Caco-2 (cell line): ENCODE data around the gene CDH13. TPM values are rescaled to one million over a fixed set of nuclear protein-coding genes. Genes with fewer than 3 reads are reported as not detected.

Experiments used
- BruUV-seq: library from RNA; stranded (reverse); fragments of 400-500 nt; replicated peaks from 2 replicates; lab custom pipeline; 2021; lab: Mats Ljungman, UMichigan
- CTCF ChIA-PET: fragments of 300-600 bp; sonication (Branson Sonifier 250); formaldehyde crosslinking; loops from one replicate; lab custom pipeline; 2022; ENCODE audit warnings: antibody characterized with exemption; lab: Charles Lee
- POLR2A ChIA-PET: fragments of 300-600 bp; sonication (Branson Sonifier 250); formaldehyde crosslinking; loops from one replicate; lab custom pipeline; 2022; ENCODE audit warnings: antibody characterized with exemption; lab: Charles Lee
- DNase-seq, 2 experiments: peaks; one replicate each; pipeline versions ENCODE4 v3.0.0 to v3.0.0-alpha.2; 2020 to 2022
- H3K27me3 ChIP-seq: replicated peaks from 2 replicates; pipeline ENCODE4 v1.6.0; 2011; ENCODE audit warnings: low read length; ENCODE audit not compliant: control insufficient read depth, insufficient read depth
- H3K36me3 ChIP-seq: 2 replicates; pipeline ENCODE4 v1.5.1; 2011; ENCODE audit warnings: low read length; ENCODE audit not compliant: control insufficient read depth, insufficient read depth
- H3K4me1 ChIP-seq: fragments of 250-450 bp; sonication (Bioruptor Pico); 2 replicates; pipeline ENCODE4 v1.5.1; 2020; ENCODE audit warnings: mild to moderate bottlenecking
- H3K4me3 ChIP-seq: 2 replicates; pipeline ENCODE4 v1.5.1; 2011; ENCODE audit warnings: low read depth, mild to moderate bottlenecking, control low read depth, low read length
- H3K9me3 ChIP-seq: fragments of 250-450 bp; sonication (Bioruptor Pico); 2 replicates; pipeline ENCODE4 v1.5.1; 2020; ENCODE audit warnings: mild to moderate bottlenecking, moderate library complexity
- H3K27ac Mint-ChIP-seq: one replicate; pipeline ENCODE4 v1.8.0; 2022; ENCODE audit warnings: mixed read lengths; ENCODE audit not compliant: unreplicated experiment
- H3K27me3 Mint-ChIP-seq: one replicate; pipeline ENCODE4 v1.8.0; 2022; ENCODE audit warnings: mixed read lengths; ENCODE audit not compliant: insufficient read depth, unreplicated experiment
- H3K36me3 Mint-ChIP-seq: one replicate; pipeline ENCODE4 v1.8.0; 2022; ENCODE audit warnings: mild to moderate bottlenecking, mixed read lengths; ENCODE audit not compliant: insufficient read depth, unreplicated experiment
- H3K4me1 Mint-ChIP-seq: one replicate; pipeline ENCODE4 v1.8.0; 2022; ENCODE audit warnings: low read depth, mixed read lengths; ENCODE audit not compliant: unreplicated experiment
- H3K4me3 Mint-ChIP-seq: one replicate; pipeline ENCODE4 v1.8.0; 2022; ENCODE audit warnings: mild to moderate bottlenecking, moderate library complexity, mixed read lengths; ENCODE audit not compliant: unreplicated experiment
- H3K9me3 Mint-ChIP-seq: one replicate; pipeline ENCODE4 v1.8.0; 2022; ENCODE audit warnings: mixed read lengths; ENCODE audit not compliant: unreplicated experiment
- CTCF ChIP-seq, 2 experiments: fragments of 200-600 bp in 1 of 2; IDR thresholded peaks; 1 replicate in 1 of 2; 2 replicates in 1 of 2; pipeline versions ENCODE4 v1.5.1 to v1.8.0; 2011 to 2022; ENCODE audit warnings: antibody characterized with exemption in 1 of 2, control low read depth in 1 of 2, inconsistent platforms in 1 of 2, low read depth in 1 of 2, low read length in 1 of 2, mild to moderate bottlenecking in 1 of 2, moderate library complexity in 1 of 2; ENCODE audit not compliant: insufficient read depth in 1 of 2, severe bottlenecking in 1 of 2, unreplicated experiment in 1 of 2
- intact Hi-C: fragments of 100-400 bp; cut with micrococcal nuclease; formaldehyde crosslinking; loops from one replicate; pipeline ENCODE4 v1.10.0; 2022; ENCODE audit not compliant: unreplicated experiment
- total RNA-seq: library from RNA; stranded (reverse); gene quantifications from 2 replicates; pipeline ENCODE4 v1.2.3, GENCODE V29; 2022

CDH13 gene
- total RNA-seq, 1 experiment from 2014 or later: 2.2 TPM

GRCh38 chr16:82955741-82956348 lies 329.1 kb downstream of the CDH13 start:
- TF ChIP-seq CTCF (IDR thresholded peaks at IDR 0.05; ENCODE audit: insufficient read depth in 1 of 2, low read depth in 1 of 2, low read length in 1 of 2, severe bottlenecking in 1 of 2, unreplicated experiment in 1 of 2): no peak
- H3K27ac Mint-ChIP-seq: no peak overlapping the region
- Histone ChIP-seq H3K4me1 (no peaks in the 10 kb centered on the region), H3K9me3 (no peaks in the 10 kb centered on the region), H3K4me3 (no peak overlapping the region), H3K27me3 (no peaks in the 10 kb centered on the region), H3K36me3 (no peaks in the 10 kb centered on the region)
- peaks cover 12% of the 10 kb centered on the region for H3K27me3 Mint-ChIP-seq
- no peak for DNase-seq
- no peaks in the 10 kb centered on the region for H3K4me1 Mint-ChIP-seq
- POLR2A ChIA-PET: no interaction called here
- no TSS peak for BruUV-seq
- intact Hi-C loops: no loop called here
- H3K4me3 Mint-ChIP-seq: no peak overlapping the region
- H3K36me3 Mint-ChIP-seq: no peaks in the 10 kb centered on the region
- CTCF ChIA-PET: no interaction called here
- no peaks in the 10 kb centered on the region for H3K9me3 Mint-ChIP-seq

GRCh38 chr16:82957212-82957611 lies 330.4 kb downstream of the CDH13 start:
- ChIA-PET POLR2A (no interaction called here), CTCF (no interaction called here)
- DNase-seq: no peak
- Histone ChIP-seq H3K36me3 (no peaks in the 10 kb centered on the region), H3K27me3 (no peaks in the 10 kb centered on the region), H3K4me3 (no peak overlapping the region), H3K9me3 (no peaks in the 10 kb centered on the region), H3K4me1 (no peaks in the 10 kb centered on the region)
- BruUV-seq: no TSS peak
- no peaks in the 10 kb centered on the region for H3K4me1 Mint-ChIP-seq
- no peak overlapping the region for H3K4me3 Mint-ChIP-seq
- H3K27me3 Mint-ChIP-seq: peaks cover 12% of the 10 kb centered on the region
- no peak overlapping the region for H3K27ac Mint-ChIP-seq
- no peak for TF ChIP-seq CTCF (IDR thresholded peaks at IDR 0.05; ENCODE audit: insufficient read depth in 1 of 2, low read depth in 1 of 2, low read length in 1 of 2, severe bottlenecking in 1 of 2, unreplicated experiment in 1 of 2)
- intact Hi-C loops: no loop called here
- H3K9me3 Mint-ChIP-seq: no peaks in the 10 kb centered on the region
- no peaks in the 10 kb centered on the region for H3K36me3 Mint-ChIP-seq

- Mint-ChIP-seq H3K9me3 (no peaks in the 10 kb centered on the region), H3K4me1 (no peaks in the 10 kb centered on the region), H3K4me3 (no peak overlapping the region), H3K36me3 (no peaks in the 10 kb centered on the region), H3K27me3 (peaks cover 13% of the 10 kb centered on the region), H3K27ac (no peak overlapping the region)
- no peak for TF ChIP-seq CTCF (IDR thresholded peaks at IDR 0.05; ENCODE audit: insufficient read depth in 1 of 2, low read depth in 1 of 2, low read length in 1 of 2, severe bottlenecking in 1 of 2, unreplicated experiment in 1 of 2)
- Histone ChIP-seq H3K36me3 (no peaks in the 10 kb centered on the region), H3K4me1 (no peaks in the 10 kb centered on the region), H3K4me3 (no peak overlapping the region), H3K27me3 (no peaks in the 10 kb centered on the region), H3K9me3 (no peaks in the 10 kb centered on the region)
- BruUV-seq: no TSS peak
- intact Hi-C loops: no loop called here
- no peak for DNase-seq
- ChIA-PET POLR2A (no interaction called here), CTCF (no interaction called here)
Measured at GRCh38 chr16:82960918-82961317, 334.1 kb downstream of the CDH13 start.
